Measurements from ENCODE around the gene POU2AF1.

The POU2AF1 gene

GRCh38 chr11:111416231-111416960, 37.3 kb upstream of the POU2AF1 start:
- ChIA-PET POLR2A (no interaction called here), CTCF (interaction anchor here (1.0 to 12.3 kb wide), 6 partner anchors 8 to 133 kb away, joined by 3 to 176 read pairs (median 4); no protein-coding TSS in a partner anchor)
- WGBS (ENCODE audit: insufficient coverage): 86% methylated on average over 12 of the region's 16 CpGs
- H3K27me3 ChIP-seq (replicated peaks in 2 of 5; ENCODE audit: control insufficient read depth in 4 of 5, insufficient read depth in 5 of 5, low read length in 4 of 5): no peaks in the 10 kb centered on the region
- H3K4me3 ChIP-seq (ENCODE audit: control insufficient read depth in 1 of 7, extremely low read depth in 1 of 7, insufficient read depth in 4 of 7, low read depth in 2 of 7, low read length in 6 of 7): no peak overlapping the region
- peaks cover 3 to 23% (median 19%) of the 10 kb centered on the region in 4 experiments for H3K4me1 ChIP-seq (ENCODE audit: control extremely low read depth in 1 of 4, control insufficient read depth in 4 of 4, insufficient read depth in 4 of 4, low read length in 3 of 4)
- no peak for DNase-seq
- no peaks in the 10 kb centered on the region for H3K36me3 ChIP-seq (ENCODE audit: control insufficient read depth in 4 of 4, insufficient read depth in 4 of 4, low read length in 3 of 4)
- H3K9me3 ChIP-seq (ENCODE audit: control extremely low read depth in 1 of 5, control insufficient read depth in 4 of 5, insufficient read depth in 2 of 5, low read depth in 1 of 5, low read length in 4 of 5): no peaks in the 10 kb centered on the region
- H3K27ac ChIP-seq (ENCODE audit: insufficient read depth in 1 of 2, low read depth in 1 of 2, low read length in 2 of 2, poor library complexity in 1 of 2, severe bottlenecking in 2 of 2): no peak overlapping the region

- Histone ChIP-seq H3K36me3 (ENCODE audit: control insufficient read depth in 4 of 4, insufficient read depth in 4 of 4, low read length in 3 of 4) (no peaks in the 10 kb centered on the region), H3K4me1 (ENCODE audit: control extremely low read depth in 1 of 4, control insufficient read depth in 4 of 4, insufficient read depth in 4 of 4, low read length in 3 of 4) (peaks cover 3 to 24% (median 21%) of the 10 kb centered on the region in 4 experiments), H3K27ac (ENCODE audit: insufficient read depth in 1 of 2, low read depth in 1 of 2, low read length in 2 of 2, poor library complexity in 1 of 2, severe bottlenecking in 2 of 2) (no peak overlapping the region), H3K4me3 (ENCODE audit: control insufficient read depth in 1 of 7, extremely low read depth in 1 of 7, insufficient read depth in 4 of 7, low read depth in 2 of 7, low read length in 6 of 7) (no peak overlapping the region), H3K9me3 (ENCODE audit: control extremely low read depth in 1 of 5, control insufficient read depth in 4 of 5, insufficient read depth in 2 of 5, low read depth in 1 of 5, low read length in 4 of 5) (no peaks in the 10 kb centered on the region), H3K27me3 (replicated peaks in 2 of 5; ENCODE audit: control insufficient read depth in 4 of 5, insufficient read depth in 5 of 5, low read length in 4 of 5) (no peaks in the 10 kb centered on the region)
- no peak for DNase-seq
- WGBS (ENCODE audit: insufficient coverage): 100% methylated on average over 2 of the region's 3 CpGs
- POLR2A ChIA-PET: no interaction called here
- CTCF ChIA-PET: interaction anchor here (0.9 to 12.3 kb wide), 2 partner anchors 8 to 132 kb away, joined by 5 to 176 read pairs; no protein-coding TSS in a partner anchor
Measured at GRCh38 chr11:111414936-111415335, 35.9 kb upstream of the POU2AF1 start.

- Histone ChIP-seq H3K9me3 (ENCODE audit: control extremely low read depth in 1 of 5, control insufficient read depth in 4 of 5, insufficient read depth in 2 of 5, low read depth in 1 of 5, low read length in 4 of 5) (no peaks in the 10 kb centered on the region), H3K4me3 (ENCODE audit: control insufficient read depth in 1 of 7, extremely low read depth in 1 of 7, insufficient read depth in 4 of 7, low read depth in 2 of 7, low read length in 6 of 7) (peak overlapping the region in 1 of 7 experiments; percentile 57), H3K4me1 (ENCODE audit: control extremely low read depth in 1 of 4, control insufficient read depth in 4 of 4, insufficient read depth in 4 of 4, low read length in 3 of 4) (peaks cover 7 to 29% (median 22%) of the 10 kb centered on the region in 4 experiments), H3K27ac (ENCODE audit: insufficient read depth in 1 of 2, low read depth in 1 of 2, low read length in 2 of 2, poor library complexity in 1 of 2, severe bottlenecking in 2 of 2) (no peak overlapping the region), H3K36me3 (ENCODE audit: control insufficient read depth in 4 of 4, insufficient read depth in 4 of 4, low read length in 3 of 4) (no peaks in the 10 kb centered on the region), H3K27me3 (replicated peaks in 2 of 5; ENCODE audit: control insufficient read depth in 4 of 5, insufficient read depth in 5 of 5, low read length in 4 of 5) (no peaks in the 10 kb centered on the region)
- DNase-seq: peak in 1 of 3 donors; percentile 23
- CTCF ChIA-PET: interaction anchor here (0.9 kb wide), 1 partner anchor 9 kb away, joined by 5 read pairs; no protein-coding TSS in a partner anchor
- WGBS (ENCODE audit: insufficient coverage): 77% methylated on average over 4 of the region's 9 CpGs
- POLR2A ChIA-PET: no interaction called here
Measured at GRCh38 chr11:111414267-111414931, 35.3 kb upstream of the POU2AF1 start.

- H3K4me3 ChIP-seq (ENCODE audit: control insufficient read depth in 1 of 7, extremely low read depth in 1 of 7, insufficient read depth in 4 of 7, low read depth in 2 of 7, low read length in 6 of 7): no peak overlapping the region
- no peaks in the 10 kb centered on the region for H3K36me3 ChIP-seq (ENCODE audit: control insufficient read depth in 4 of 4, insufficient read depth in 4 of 4, low read length in 3 of 4)
- 97% methylated on average over 5 of the region's 7 CpGs for WGBS (ENCODE audit: insufficient coverage)
- no peaks in the 10 kb centered on the region for H3K9me3 ChIP-seq (ENCODE audit: control extremely low read depth in 1 of 5, control insufficient read depth in 4 of 5, insufficient read depth in 2 of 5, low read depth in 1 of 5, low read length in 4 of 5)
- ChIA-PET POLR2A (no interaction called here), CTCF (no interaction called here)
- H3K27ac ChIP-seq (ENCODE audit: insufficient read depth in 1 of 2, low read depth in 1 of 2, low read length in 2 of 2, poor library complexity in 1 of 2, severe bottlenecking in 2 of 2): no peak overlapping the region
- peaks cover 7 to 35% (median 23%) of the 10 kb centered on the region in 4 experiments for H3K4me1 ChIP-seq (ENCODE audit: control extremely low read depth in 1 of 4, control insufficient read depth in 4 of 4, insufficient read depth in 4 of 4, low read length in 3 of 4)
- no peaks in the 10 kb centered on the region for H3K27me3 ChIP-seq (replicated peaks in 2 of 5; ENCODE audit: control insufficient read depth in 4 of 5, insufficient read depth in 5 of 5, low read length in 4 of 5)
- no peak for DNase-seq
Measured at GRCh38 chr11:111413849-111414248, 34.8 kb upstream of the POU2AF1 start.

- no peak for DNase-seq
- Histone ChIP-seq H3K9me3 (ENCODE audit: control extremely low read depth in 1 of 5, control insufficient read depth in 4 of 5, insufficient read depth in 2 of 5, low read depth in 1 of 5, low read length in 4 of 5) (no peaks in the 10 kb centered on the region), H3K4me3 (ENCODE audit: control insufficient read depth in 1 of 7, extremely low read depth in 1 of 7, insufficient read depth in 4 of 7, low read depth in 2 of 7, low read length in 6 of 7) (no peak overlapping the region), H3K27ac (ENCODE audit: insufficient read depth in 1 of 2, low read depth in 1 of 2, low read length in 2 of 2, poor library complexity in 1 of 2, severe bottlenecking in 2 of 2) (no peak overlapping the region), H3K27me3 (replicated peaks in 2 of 5; ENCODE audit: control insufficient read depth in 4 of 5, insufficient read depth in 5 of 5, low read length in 4 of 5) (no peaks in the 10 kb centered on the region), H3K36me3 (ENCODE audit: control insufficient read depth in 4 of 4, insufficient read depth in 4 of 4, low read length in 3 of 4) (no peaks in the 10 kb centered on the region), H3K4me1 (ENCODE audit: control extremely low read depth in 1 of 4, control insufficient read depth in 4 of 4, insufficient read depth in 4 of 4, low read length in 3 of 4) (peaks cover 7 to 29% (median 13%) of the 10 kb centered on the region in 4 experiments)
- ChIA-PET POLR2A (no interaction called here), CTCF (interaction anchor here (5.2 kb wide), 1 partner anchor 11 kb away, joined by 18 read pairs; no protein-coding TSS in a partner anchor)
- WGBS (ENCODE audit: insufficient coverage): no CpG with 5 or more reads among the region's 3 CpGs
Measured at GRCh38 chr11:111412293-111412692, 33.2 kb upstream of the POU2AF1 start.

GRCh38 chr11:111411456-111411855, 32.4 kb upstream of the POU2AF1 start:
- POLR2A ChIA-PET: no interaction called here
- no peak overlapping the region for H3K4me3 ChIP-seq (ENCODE audit: control insufficient read depth in 1 of 7, extremely low read depth in 1 of 7, insufficient read depth in 4 of 7, low read depth in 2 of 7, low read length in 6 of 7)
- H3K4me1 ChIP-seq (ENCODE audit: control extremely low read depth in 1 of 4, control insufficient read depth in 4 of 4, insufficient read depth in 4 of 4, low read length in 3 of 4): peaks cover 7 to 23% (median 9%) of the 10 kb centered on the region in 4 experiments
- H3K27ac ChIP-seq (ENCODE audit: insufficient read depth in 1 of 2, low read depth in 1 of 2, low read length in 2 of 2, poor library complexity in 1 of 2, severe bottlenecking in 2 of 2): no peak overlapping the region
- H3K9me3 ChIP-seq (ENCODE audit: control extremely low read depth in 1 of 5, control insufficient read depth in 4 of 5, insufficient read depth in 2 of 5, low read depth in 1 of 5, low read length in 4 of 5): no peaks in the 10 kb centered on the region
- H3K27me3 ChIP-seq (replicated peaks in 2 of 5; ENCODE audit: control insufficient read depth in 4 of 5, insufficient read depth in 5 of 5, low read length in 4 of 5): no peaks in the 10 kb centered on the region
- WGBS (ENCODE audit: insufficient coverage): no CpG with 5 or more reads among the region's 2 CpGs
- H3K36me3 ChIP-seq (ENCODE audit: control insufficient read depth in 4 of 4, insufficient read depth in 4 of 4, low read length in 3 of 4): no peaks in the 10 kb centered on the region
- no peak for DNase-seq
- CTCF ChIA-PET: interaction anchor here (0.6 to 5.2 kb wide), 4 partner anchors 9 to 115 kb away, joined by 3 to 18 read pairs (median 3); no protein-coding TSS in a partner anchor

GRCh38 chr11:111410951-111411350, 31.9 kb upstream of the POU2AF1 start:
- CTCF ChIA-PET: interaction anchor here (1.1 to 5.2 kb wide), 3 partner anchors 10 to 115 kb away, joined by 3 to 18 read pairs (median 3); no protein-coding TSS in a partner anchor
- Histone ChIP-seq H3K4me3 (ENCODE audit: control insufficient read depth in 1 of 7, extremely low read depth in 1 of 7, insufficient read depth in 4 of 7, low read depth in 2 of 7, low read length in 6 of 7) (no peak overlapping the region), H3K27me3 (replicated peaks in 2 of 5; ENCODE audit: control insufficient read depth in 4 of 5, insufficient read depth in 5 of 5, low read length in 4 of 5) (no peaks in the 10 kb centered on the region), H3K36me3 (ENCODE audit: control insufficient read depth in 4 of 4, insufficient read depth in 4 of 4, low read length in 3 of 4) (no peaks in the 10 kb centered on the region), H3K9me3 (ENCODE audit: control extremely low read depth in 1 of 5, control insufficient read depth in 4 of 5, insufficient read depth in 2 of 5, low read depth in 1 of 5, low read length in 4 of 5) (no peaks in the 10 kb centered on the region), H3K27ac (ENCODE audit: insufficient read depth in 1 of 2, low read depth in 1 of 2, low read length in 2 of 2, poor library complexity in 1 of 2, severe bottlenecking in 2 of 2) (no peak overlapping the region), H3K4me1 (ENCODE audit: control extremely low read depth in 1 of 4, control insufficient read depth in 4 of 4, insufficient read depth in 4 of 4, low read length in 3 of 4) (peaks cover 7 to 23% (median 9%) of the 10 kb centered on the region in 4 experiments)
- POLR2A ChIA-PET: no interaction called here
- DNase-seq: no peak
- WGBS (ENCODE audit: insufficient coverage): 93% methylated on average over 5 of the region's 5 CpGs
